ENCODE measurements around the gene NACC1.

DNA sequence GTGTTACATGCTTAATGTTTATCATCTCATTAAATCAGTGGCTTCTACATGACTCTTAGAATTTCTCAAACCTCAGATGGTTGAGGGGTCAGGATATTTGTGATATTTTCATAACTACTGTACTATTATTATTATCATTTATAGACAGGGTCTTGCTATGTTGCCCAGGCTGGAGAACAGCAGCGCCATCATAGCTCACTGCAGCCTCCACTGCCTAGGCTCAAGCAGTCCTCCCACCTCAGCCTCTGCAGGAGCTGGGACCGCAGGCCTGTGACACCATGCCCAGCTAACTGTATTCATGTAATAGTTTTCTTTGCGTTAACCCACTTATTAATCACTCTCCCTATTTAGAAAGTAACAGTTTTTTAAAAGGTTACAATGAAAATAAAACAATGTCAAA is 41.6 kb downstream of the NACC1 start:
- TF ChIP-seq, protein P1, sequence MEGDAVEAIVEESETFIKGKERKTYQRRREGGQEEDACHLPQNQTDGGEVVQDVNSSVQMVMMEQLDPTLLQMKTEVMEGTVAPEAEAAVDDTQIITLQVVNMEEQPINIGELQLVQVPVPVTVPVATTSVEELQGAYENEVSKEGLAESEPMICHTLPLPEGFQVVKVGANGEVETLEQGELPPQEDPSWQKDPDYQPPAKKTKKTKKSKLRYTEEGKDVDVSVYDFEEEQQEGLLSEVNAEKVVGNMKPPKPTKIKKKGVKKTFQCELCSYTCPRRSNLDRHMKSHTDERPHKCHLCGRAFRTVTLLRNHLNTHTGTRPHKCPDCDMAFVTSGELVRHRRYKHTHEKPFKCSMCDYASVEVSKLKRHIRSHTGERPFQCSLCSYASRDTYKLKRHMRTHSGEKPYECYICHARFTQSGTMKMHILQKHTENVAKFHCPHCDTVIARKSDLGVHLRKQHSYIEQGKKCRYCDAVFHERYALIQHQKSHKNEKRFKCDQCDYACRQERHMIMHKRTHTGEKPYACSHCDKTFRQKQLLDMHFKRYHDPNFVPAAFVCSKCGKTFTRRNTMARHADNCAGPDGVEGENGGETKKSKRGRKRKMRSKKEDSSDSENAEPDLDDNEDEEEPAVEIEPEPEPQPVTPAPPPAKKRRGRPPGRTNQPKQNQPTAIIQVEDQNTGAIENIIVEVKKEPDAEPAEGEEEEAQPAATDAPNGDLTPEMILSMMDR (IDR thresholded peaks at IDR 0.05; ENCODE audit: poor library complexity): no peak
- TF ChIP-seq EZH2phosphoT487 (IDR thresholded peaks at IDR 0.05; ENCODE audit: low read depth, severe bottlenecking, unreplicated experiment) (no peak), EZH2 (IDR thresholded peaks at IDR 0.05; ENCODE audit: borderline replicate concordance) (no peak)

All from hepatocyte (in vitro differentiated cells).